Upper lobe of left lung (tissue), 4 donors: Measurements from ENCODE around the gene ALPI.

Source experiments
- EP300 ChIP-seq, 4 donors: sonication (generic); formaldehyde crosslinking; IDR thresholded peaks; one replicate each; pipeline ENCODE4 v1.5.1; 2017; ENCODE audit warnings: antibody characterized with exemption in 4 of 4, control low read depth in 2 of 4
- TF ChIP-seq, protein P1 (sequence below), 6 experiments: fragments of 450-650 bp in 4 of 6; fragments of 200-600 bp in 2 of 6; sonication (generic) in 2 of 6; IDR thresholded peaks; one replicate each; pipeline ENCODE4 v1.5.1; 2016 to 2019; ENCODE audit warnings: antibody characterized with exemption in 6 of 6

DNA sequence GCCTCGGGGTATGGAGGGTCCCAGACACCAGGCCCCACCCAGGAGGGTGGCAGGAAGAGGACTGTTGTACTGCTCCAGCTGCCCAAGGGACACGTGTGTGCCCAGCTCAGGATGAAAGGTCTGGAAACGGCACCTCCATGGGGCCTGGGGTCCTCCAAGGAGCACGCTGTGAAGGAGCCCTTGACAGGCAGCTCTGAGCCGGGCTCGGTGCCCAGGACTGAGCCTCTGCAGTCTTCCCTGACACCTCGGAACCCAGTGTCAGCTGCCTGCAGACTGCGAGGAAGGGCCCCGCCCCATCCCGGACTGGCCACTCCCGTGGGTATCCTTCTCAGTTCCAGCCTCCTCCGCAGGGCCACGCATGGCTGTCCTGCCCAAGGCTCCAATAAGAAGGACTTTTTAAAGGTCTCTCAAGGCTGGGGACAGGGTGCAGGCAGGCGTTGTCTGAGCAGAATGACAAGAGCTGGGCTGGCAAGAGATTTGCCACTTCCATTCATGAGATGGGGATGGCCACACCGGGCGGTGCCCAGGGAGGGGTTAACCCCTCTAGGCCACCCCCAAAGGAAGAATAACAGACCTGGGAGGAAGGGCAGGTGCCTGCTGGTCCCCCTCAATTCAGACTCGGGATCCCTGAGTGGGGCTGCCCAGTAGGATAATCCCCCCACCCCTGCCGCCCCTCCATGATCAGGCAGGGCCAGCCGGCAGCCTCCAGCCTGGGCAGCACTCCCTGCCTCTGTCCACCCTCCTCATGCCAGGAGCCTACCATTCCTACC, 22.8 kb downstream of the ALPI start:
- TF ChIP-seq, protein P1, sequence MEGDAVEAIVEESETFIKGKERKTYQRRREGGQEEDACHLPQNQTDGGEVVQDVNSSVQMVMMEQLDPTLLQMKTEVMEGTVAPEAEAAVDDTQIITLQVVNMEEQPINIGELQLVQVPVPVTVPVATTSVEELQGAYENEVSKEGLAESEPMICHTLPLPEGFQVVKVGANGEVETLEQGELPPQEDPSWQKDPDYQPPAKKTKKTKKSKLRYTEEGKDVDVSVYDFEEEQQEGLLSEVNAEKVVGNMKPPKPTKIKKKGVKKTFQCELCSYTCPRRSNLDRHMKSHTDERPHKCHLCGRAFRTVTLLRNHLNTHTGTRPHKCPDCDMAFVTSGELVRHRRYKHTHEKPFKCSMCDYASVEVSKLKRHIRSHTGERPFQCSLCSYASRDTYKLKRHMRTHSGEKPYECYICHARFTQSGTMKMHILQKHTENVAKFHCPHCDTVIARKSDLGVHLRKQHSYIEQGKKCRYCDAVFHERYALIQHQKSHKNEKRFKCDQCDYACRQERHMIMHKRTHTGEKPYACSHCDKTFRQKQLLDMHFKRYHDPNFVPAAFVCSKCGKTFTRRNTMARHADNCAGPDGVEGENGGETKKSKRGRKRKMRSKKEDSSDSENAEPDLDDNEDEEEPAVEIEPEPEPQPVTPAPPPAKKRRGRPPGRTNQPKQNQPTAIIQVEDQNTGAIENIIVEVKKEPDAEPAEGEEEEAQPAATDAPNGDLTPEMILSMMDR (IDR thresholded peaks at IDR 0.05), result no peak
- TF ChIP-seq EP300 (IDR thresholded peaks at IDR 0.05), result no peak
